Pancreas (tissue), 10 donors: Measurements from ENCODE around the gene LMX1B. TPM values are rescaled to one million over a fixed set of nuclear protein-coding genes. Genes with fewer than 3 reads are reported as not detected.

ENCODE experiments used
- ATAC-seq, 4 donors: fragments of 200-7000 bp; cut with Tn5 transposase; one replicate each; pipeline versions ENCODE4 v1.8.0 to v1.9.1; 2020; ENCODE audit warnings: mild to moderate bottlenecking in 4 of 4, moderate library complexity in 4 of 4
- DNase-seq, 6 donors: peaks; one replicate each; pipeline ENCODE4 v3.0.0-alpha.2; 2020
- FAIRE-seq: peaks from 2 replicates; lab custom pipeline; 2012; peaks lifted over from hg19 to GRCh38; lab: Jason Lieb, UNC
- H3K27ac ChIP-seq, 4 donors: fragments of 200-600 bp; sonication (generic); 1 replicate in 3 of 4; 2 replicates in 1 of 4; pipeline versions ENCODE4 v1.5.0 to v1.8.0; 2020
- H3K27me3 ChIP-seq, 4 donors: fragments of 200-600 bp; one replicate each; pipeline ENCODE4 v1.8.0; 2021
- H3K36me3 ChIP-seq, 3 donors: fragments of 200-600 bp; sonication (generic) in 1 of 3; one replicate each; pipeline versions ENCODE4 v1.5.0 to v1.8.0; 2020 to 2021
- H3K4me1 ChIP-seq, 3 donors: fragments of 200-600 bp; one replicate each; pipeline ENCODE4 v1.8.0; 2021
- H3K4me3 ChIP-seq, 4 donors: fragments of 200-600 bp; sonication (generic) in 2 of 4; one replicate each; pipeline versions ENCODE4 v1.5.0 to v1.8.0; 2020 to 2021
- H3K9me3 ChIP-seq, 4 donors: fragments of 200-600 bp; one replicate each; pipeline ENCODE4 v1.8.0; 2021
- WGBS, 2 donors: extraction: QIAGEN DNeasy Blood & Tissue Kit; methylation state at CpG; one replicate each; pipeline ENCODE4 v1.1.7; 2013; 5-methylcytosine and 5-hydroxymethylcytosine counted together
- intact Hi-C, 3 donors: fragments of 100-400 bp; cut with DNase I; formaldehyde crosslinking; loops; one replicate each; pipeline versions ENCODE4 v1.11.1 to v1.14.2; 2022
- polyA plus RNA-seq, 2 donors: library from polyadenylated mRNA; stranded (reverse); fragments of 200-250 nt; gene quantifications; one replicate each; pipeline ENCODE4 v1.2.3, GENCODE V29; 2013
- total RNA-seq, 6 donors: library from RNA; stranded (reverse); fragmentation: NEBNext Ultra II Directional in 4 of 6; extraction: Animal tissue kit (Norgen Biotek cat#: 25700) in 4 of 6; gene quantifications; one replicate each; pipeline versions ENCODE4 v1.2.1 to v1.2.4, GENCODE V29; 2021 to 2023
- TF ChIP-seq, protein P1 (sequence below), 4 donors: fragments of 200-600 bp; sonication (generic) in 3 of 4; IDR thresholded peaks; one replicate each; pipeline versions ENCODE4 v1.5.0 to v1.8.0; 2021; ENCODE audit warnings: antibody characterized with exemption in 4 of 4
- donor health status: healthy with polysubstance abuse.
- donor health status: DM: no; HTN: no; CAD: no; lungs with moderate emphysema.
- donor health status: DM: no; HTN: no; CAD: no.
- donor health status: control.
- donor health status: control.
- donor health status: Bipolar disorder and iron deficiency.
- donor health status: DM: yes; HTN: yes; CAD: no.
- donor health status: DM: no; HTN: no; CAD: no.
- donor health status: DM: no; HTN: no; CAD: no.
- donor health status: DM: yes; HTN: yes; CAD: no.

The LMX1B gene
- total and polyA plus RNA-seq, 8 donors = 0.05 to 1.2 (median 0.46) TPM

- peak in 1 of 6 donors; percentile 41 for DNase-seq
- TF ChIP-seq, protein P1, sequence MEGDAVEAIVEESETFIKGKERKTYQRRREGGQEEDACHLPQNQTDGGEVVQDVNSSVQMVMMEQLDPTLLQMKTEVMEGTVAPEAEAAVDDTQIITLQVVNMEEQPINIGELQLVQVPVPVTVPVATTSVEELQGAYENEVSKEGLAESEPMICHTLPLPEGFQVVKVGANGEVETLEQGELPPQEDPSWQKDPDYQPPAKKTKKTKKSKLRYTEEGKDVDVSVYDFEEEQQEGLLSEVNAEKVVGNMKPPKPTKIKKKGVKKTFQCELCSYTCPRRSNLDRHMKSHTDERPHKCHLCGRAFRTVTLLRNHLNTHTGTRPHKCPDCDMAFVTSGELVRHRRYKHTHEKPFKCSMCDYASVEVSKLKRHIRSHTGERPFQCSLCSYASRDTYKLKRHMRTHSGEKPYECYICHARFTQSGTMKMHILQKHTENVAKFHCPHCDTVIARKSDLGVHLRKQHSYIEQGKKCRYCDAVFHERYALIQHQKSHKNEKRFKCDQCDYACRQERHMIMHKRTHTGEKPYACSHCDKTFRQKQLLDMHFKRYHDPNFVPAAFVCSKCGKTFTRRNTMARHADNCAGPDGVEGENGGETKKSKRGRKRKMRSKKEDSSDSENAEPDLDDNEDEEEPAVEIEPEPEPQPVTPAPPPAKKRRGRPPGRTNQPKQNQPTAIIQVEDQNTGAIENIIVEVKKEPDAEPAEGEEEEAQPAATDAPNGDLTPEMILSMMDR (IDR thresholded peaks at IDR 0.05) = no peak
- no peak for FAIRE-seq
- no peak for ATAC-seq
- H3K9me3 ChIP-seq = no peaks in the 10 kb centered on the region
- H3K27ac ChIP-seq = no peak overlapping the region
- intact Hi-C loops = no loop called here
- H3K27me3 ChIP-seq = no peaks in the 10 kb centered on the region
- no peak overlapping the region for H3K4me3 ChIP-seq
- H3K4me1 ChIP-seq = peaks cover 10 to 14% (median 14%) of the 10 kb centered on the region in 3 donors
- WGBS, 2 donors = 91 to 94% methylated on average over 11 of the region's 11 CpGs
- H3K36me3 ChIP-seq = no peaks in the 10 kb centered on the region
Observed at GRCh38 chr9:126658956-126659555, 45.3 kb downstream of the LMX1B start.

- 88 to 96% methylated on average over 17 of the region's 17 CpGs for WGBS, 2 donors
- peaks cover 10 to 15% (median 14%) of the 10 kb centered on the region in 3 donors for H3K4me1 ChIP-seq
- H3K27me3 ChIP-seq = no peaks in the 10 kb centered on the region
- DNase-seq (no peak), ATAC-seq (no peak), FAIRE-seq (no peak)
- TF ChIP-seq, protein P1 (IDR thresholded peaks at IDR 0.05) = no peak
- no peak overlapping the region for H3K4me3 ChIP-seq
- intact Hi-C loops = no loop called here
- H3K9me3 ChIP-seq = no peaks in the 10 kb centered on the region
- H3K36me3 ChIP-seq = no peaks in the 10 kb centered on the region
- peak overlapping the region in 2 of 4 donors; percentile 41 to 67 for H3K27ac ChIP-seq
Observed at GRCh38 chr9:126661122-126661520, 47.4 kb downstream of the LMX1B start.

GRCh38 chr9:126661521-126662251 lies 48.0 kb downstream of the LMX1B start:
- peak in 3 of 6 donors; percentile 21 to 68 (median 25) for DNase-seq

DNA sequence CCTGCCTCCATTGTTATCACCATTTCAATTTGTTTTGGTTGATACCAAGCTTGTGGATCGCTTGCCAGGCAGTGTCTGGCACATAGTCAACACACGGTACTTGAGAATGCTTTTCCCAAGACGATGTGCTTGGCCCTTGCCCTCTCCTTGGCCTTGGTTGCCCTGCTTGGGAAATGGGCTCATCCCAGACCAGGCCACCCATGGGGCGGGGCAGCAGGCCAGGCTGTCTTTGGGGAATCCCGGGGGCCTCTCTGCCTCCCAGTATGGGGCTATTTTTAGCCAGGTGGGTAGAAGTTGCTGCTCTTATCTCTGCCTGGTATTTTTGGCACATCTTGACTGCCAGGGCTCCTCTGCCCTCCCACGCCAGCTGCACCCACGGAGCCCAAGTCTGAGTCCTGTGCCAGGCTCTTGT lies 49.9 kb downstream of the LMX1B start:
- WGBS, 2 donors = 13% methylated on average over 7 of the region's 7 CpGs
- Histone ChIP-seq H3K36me3 (no peaks in the 10 kb centered on the region), H3K4me3 (no peak overlapping the region), H3K27ac (no peak overlapping the region), H3K9me3 (no peaks in the 10 kb centered on the region), H3K27me3 (no peaks in the 10 kb centered on the region), H3K4me1 (peaks cover 10 to 15% (median 14%) of the 10 kb centered on the region in 3 donors)
- DNase-seq (peak in 1 of 6 donors; percentile 24), FAIRE-seq (no peak), ATAC-seq (peak in 2 of 4 donors; percentile 15 to 19)
- TF ChIP-seq, protein P1 (IDR thresholded peaks at IDR 0.05) = no peak
- intact Hi-C loops = no loop called here

More at GRCh38 chr9:126661521-126662251, 48.0 kb downstream of the LMX1B start:
- H3K9me3 ChIP-seq = no peaks in the 10 kb centered on the region
- H3K27me3 ChIP-seq = no peaks in the 10 kb centered on the region
- FAIRE-seq (no peak), ATAC-seq (peak; percentile 50 to 69 (median 61))
- no peak overlapping the region for H3K4me3 ChIP-seq
- TF ChIP-seq, protein P1 (IDR thresholded peaks at IDR 0.05) = no peak
- 47 to 58% methylated on average over 14 to 15 of the region's 15 CpGs for WGBS, 2 donors
- intact Hi-C loops = no loop called here
- no peaks in the 10 kb centered on the region for H3K36me3 ChIP-seq
- peaks cover 10 to 15% (median 14%) of the 10 kb centered on the region in 3 donors for H3K4me1 ChIP-seq
- H3K27ac ChIP-seq = peak overlapping the region in 2 of 4 donors; percentile 41 to 67
